ENCODE data around the gene MKX.

DNA sequence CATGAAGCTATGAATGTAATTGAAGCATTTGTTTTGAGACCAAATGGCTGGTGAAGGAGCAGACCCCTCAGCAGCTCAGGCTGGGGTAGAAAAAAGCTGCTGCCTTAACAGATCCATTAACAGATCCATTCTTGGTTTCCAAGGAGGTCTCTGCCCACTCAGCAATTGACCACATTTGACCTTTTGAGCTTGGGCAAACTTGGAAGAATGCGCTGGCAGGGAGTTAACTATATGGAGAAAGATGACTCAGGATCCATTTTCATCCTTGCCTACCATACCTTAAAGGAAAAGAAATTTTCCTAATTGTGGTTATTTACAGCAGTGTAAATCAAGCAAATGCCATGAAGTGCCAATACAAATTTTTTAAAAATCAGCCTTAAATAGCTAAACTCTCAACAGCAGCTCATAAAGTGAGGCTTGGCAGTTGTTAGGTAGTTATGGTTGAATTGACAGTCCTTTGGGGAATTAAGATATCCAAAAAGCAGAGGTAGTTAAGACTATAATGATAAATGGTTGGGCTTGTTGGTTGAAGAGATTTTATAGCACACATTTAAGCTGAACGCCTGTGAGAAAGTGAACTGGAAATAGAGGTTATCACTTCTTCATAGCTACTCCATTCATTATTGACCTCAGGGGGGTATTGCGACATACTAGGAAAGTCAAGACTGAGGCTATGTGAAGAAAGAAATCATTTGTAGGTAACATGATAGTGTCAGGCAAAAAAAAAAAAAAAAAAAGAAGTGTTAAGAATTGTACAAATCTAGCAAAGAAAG, 83.9 kb downstream of the MKX start:
- TF ChIP-seq, protein P1, sequence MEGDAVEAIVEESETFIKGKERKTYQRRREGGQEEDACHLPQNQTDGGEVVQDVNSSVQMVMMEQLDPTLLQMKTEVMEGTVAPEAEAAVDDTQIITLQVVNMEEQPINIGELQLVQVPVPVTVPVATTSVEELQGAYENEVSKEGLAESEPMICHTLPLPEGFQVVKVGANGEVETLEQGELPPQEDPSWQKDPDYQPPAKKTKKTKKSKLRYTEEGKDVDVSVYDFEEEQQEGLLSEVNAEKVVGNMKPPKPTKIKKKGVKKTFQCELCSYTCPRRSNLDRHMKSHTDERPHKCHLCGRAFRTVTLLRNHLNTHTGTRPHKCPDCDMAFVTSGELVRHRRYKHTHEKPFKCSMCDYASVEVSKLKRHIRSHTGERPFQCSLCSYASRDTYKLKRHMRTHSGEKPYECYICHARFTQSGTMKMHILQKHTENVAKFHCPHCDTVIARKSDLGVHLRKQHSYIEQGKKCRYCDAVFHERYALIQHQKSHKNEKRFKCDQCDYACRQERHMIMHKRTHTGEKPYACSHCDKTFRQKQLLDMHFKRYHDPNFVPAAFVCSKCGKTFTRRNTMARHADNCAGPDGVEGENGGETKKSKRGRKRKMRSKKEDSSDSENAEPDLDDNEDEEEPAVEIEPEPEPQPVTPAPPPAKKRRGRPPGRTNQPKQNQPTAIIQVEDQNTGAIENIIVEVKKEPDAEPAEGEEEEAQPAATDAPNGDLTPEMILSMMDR (IDR thresholded peaks at IDR 0.05; ENCODE audit: insufficient read depth, low read depth, low read length), result no peak
- no peak for TF ChIP-seq EZH2 (IDR thresholded peaks at IDR 0.05; ENCODE audit: insufficient read depth, low read length)
